Mucosa of rectum (tissue), 2 donors: Measurements from ENCODE around the gene PHC2.

Source experiments
- H3K27ac ChIP-seq, 2 donors: one replicate each; pipeline ENCODE4 v1.7.0; 2013; ENCODE audit warnings: inconsistent platforms in 2 of 2, low read depth in 2 of 2, low read length in 2 of 2
- H3K27me3 ChIP-seq, 2 donors: one replicate each; pipeline ENCODE4 v1.7.0; 2013; ENCODE audit warnings: low read length in 2 of 2; ENCODE audit not compliant: control insufficient read depth in 2 of 2, insufficient read depth in 2 of 2
- H3K36me3 ChIP-seq, 2 donors: one replicate each; pipeline ENCODE4 v1.7.0; 2013; ENCODE audit warnings: low read length in 2 of 2; ENCODE audit not compliant: control insufficient read depth in 2 of 2, insufficient read depth in 2 of 2
- H3K4me1 ChIP-seq, 2 donors: one replicate each; pipeline ENCODE4 v1.7.0; 2013; ENCODE audit warnings: low read length in 2 of 2, mild to moderate bottlenecking in 1 of 2; ENCODE audit not compliant: control insufficient read depth in 2 of 2, insufficient read depth in 2 of 2
- H3K4me3 ChIP-seq, 2 donors: one replicate each; pipeline ENCODE4 v1.7.0; 2013; ENCODE audit warnings: low read length in 2 of 2
- H3K9ac ChIP-seq, 2 donors: one replicate each; pipeline ENCODE4 v1.7.0; 2013; ENCODE audit warnings: low read length in 2 of 2, low read depth in 1 of 2, mild to moderate bottlenecking in 1 of 2
- H3K9me3 ChIP-seq, 2 donors: one replicate each; pipeline ENCODE4 v1.7.0; 2013; ENCODE audit warnings: low read length in 2 of 2; ENCODE audit not compliant: control insufficient read depth in 2 of 2
- donor health status: healthy.
- donor health status: Normal muscosa, but diverticular disease.

PHC2 gene

GRCh38 chr1:33336580-33336979, 94.3 kb downstream of the PHC2 start:
- Histone ChIP-seq H3K27ac (no peak overlapping the region), H3K36me3 (peaks cover 26 to 27% of the 10 kb centered on the region in 2 donors), H3K9ac (no peak overlapping the region), H3K9me3 (no peaks in the 10 kb centered on the region), H3K4me3 (no peak overlapping the region), H3K27me3 (no peaks in the 10 kb centered on the region), H3K4me1 (peaks cover 33 to 42% of the 10 kb centered on the region in 2 donors)

- no peaks in the 10 kb centered on the region for H3K27me3 ChIP-seq
- H3K9me3 ChIP-seq = no peaks in the 10 kb centered on the region
- peaks cover 20 to 28% of the 10 kb centered on the region in 2 donors for H3K4me1 ChIP-seq
- peaks cover 39 to 42% of the 10 kb centered on the region in 2 donors for H3K36me3 ChIP-seq
- peak overlapping the region in 1 of 2 donors; percentile 2 for H3K27ac ChIP-seq
- no peak overlapping the region for H3K4me3 ChIP-seq
- H3K9ac ChIP-seq = no peak overlapping the region
These were observed 95.9 kb downstream of the PHC2 start for GRCh38 chr1:33335020-33335419.

- H3K9me3 ChIP-seq = no peaks in the 10 kb centered on the region
- no peaks in the 10 kb centered on the region for H3K27me3 ChIP-seq
- peaks cover 48 to 51% of the 10 kb centered on the region in 2 donors for H3K36me3 ChIP-seq
- peak overlapping the region; percentile 2 to 12 for H3K27ac ChIP-seq
- no peak overlapping the region for H3K4me3 ChIP-seq
- H3K4me1 ChIP-seq = peaks cover 17 to 18% of the 10 kb centered on the region in 2 donors
- H3K9ac ChIP-seq = no peak overlapping the region
These were observed 96.8 kb downstream of the PHC2 start for GRCh38 chr1:33334081-33334552.

- H3K36me3 ChIP-seq = peaks cover 60 to 62% of the 10 kb centered on the region in 2 donors
- no peak overlapping the region for H3K27ac ChIP-seq
- H3K9ac ChIP-seq = no peak overlapping the region
- H3K4me1 ChIP-seq = peaks cover 7 to 12% of the 10 kb centered on the region in 2 donors
- H3K4me3 ChIP-seq = no peak overlapping the region
- H3K27me3 ChIP-seq = no peaks in the 10 kb centered on the region
- H3K9me3 ChIP-seq = no peaks in the 10 kb centered on the region
These were observed 98.0 kb downstream of the PHC2 start for GRCh38 chr1:33332881-33333280.

GRCh38 chr1:33332357-33332789, 98.5 kb downstream of the PHC2 start:
- Histone ChIP-seq H3K9ac (no peak overlapping the region), H3K9me3 (no peaks in the 10 kb centered on the region), H3K4me1 (peaks cover 7 to 9% of the 10 kb centered on the region in 2 donors), H3K36me3 (peaks cover 65 to 67% of the 10 kb centered on the region in 2 donors), H3K27me3 (no peaks in the 10 kb centered on the region), H3K4me3 (no peak overlapping the region), H3K27ac (no peak overlapping the region)

- Histone ChIP-seq H3K4me3 (no peak overlapping the region), H3K27me3 (no peaks in the 10 kb centered on the region), H3K27ac (no peak overlapping the region), H3K9me3 (no peaks in the 10 kb centered on the region), H3K36me3 (peaks cover 72 to 73% of the 10 kb centered on the region in 2 donors), H3K9ac (no peak overlapping the region), H3K4me1 (peaks cover 7 to 8% of the 10 kb centered on the region in 2 donors)
These were observed 99.2 kb downstream of the PHC2 start for GRCh38 chr1:33331444-33332356.

- peaks cover 7 to 8% of the 10 kb centered on the region in 2 donors for H3K4me1 ChIP-seq
These were observed 100.0 kb downstream of the PHC2 start for GRCh38 chr1:33330906-33331305.

GRCh38 chr1:33330361-33330890, 100.5 kb downstream of the PHC2 start:
- Histone ChIP-seq H3K4me1 (peaks cover 7 to 8% of the 10 kb centered on the region in 2 donors), H3K27me3 (no peaks in the 10 kb centered on the region), H3K9me3 (no peaks in the 10 kb centered on the region), H3K36me3 (peaks cover 83% of the 10 kb centered on the region in 2 donors), H3K27ac (no peak overlapping the region), H3K4me3 (no peak overlapping the region), H3K9ac (no peak overlapping the region)

More at GRCh38 chr1:33330906-33331305, 100.0 kb downstream of the PHC2 start:
- Histone ChIP-seq H3K27ac (no peak overlapping the region), H3K9me3 (no peaks in the 10 kb centered on the region), H3K27me3 (no peaks in the 10 kb centered on the region), H3K4me3 (no peak overlapping the region), H3K36me3 (peaks cover 78 to 79% of the 10 kb centered on the region in 2 donors), H3K9ac (no peak overlapping the region)

- H3K36me3 ChIP-seq = peaks cover 88 to 90% of the 10 kb centered on the region in 2 donors
- H3K9ac ChIP-seq = no peak overlapping the region
- H3K27ac ChIP-seq = no peak overlapping the region
- peaks cover 7 to 8% of the 10 kb centered on the region in 2 donors for H3K4me1 ChIP-seq
- H3K9me3 ChIP-seq = no peaks in the 10 kb centered on the region
- no peaks in the 10 kb centered on the region for H3K27me3 ChIP-seq
- no peak overlapping the region for H3K4me3 ChIP-seq
These were observed 101.1 kb downstream of the PHC2 start for GRCh38 chr1:33329600-33330305.
